ENCODE measurements around the gene RNPEPL1.

The RNPEPL1 gene

GRCh38 chr2:240593703-240594451, 25.6 kb downstream of the RNPEPL1 start:
- no peak for DNase-seq

DNA sequence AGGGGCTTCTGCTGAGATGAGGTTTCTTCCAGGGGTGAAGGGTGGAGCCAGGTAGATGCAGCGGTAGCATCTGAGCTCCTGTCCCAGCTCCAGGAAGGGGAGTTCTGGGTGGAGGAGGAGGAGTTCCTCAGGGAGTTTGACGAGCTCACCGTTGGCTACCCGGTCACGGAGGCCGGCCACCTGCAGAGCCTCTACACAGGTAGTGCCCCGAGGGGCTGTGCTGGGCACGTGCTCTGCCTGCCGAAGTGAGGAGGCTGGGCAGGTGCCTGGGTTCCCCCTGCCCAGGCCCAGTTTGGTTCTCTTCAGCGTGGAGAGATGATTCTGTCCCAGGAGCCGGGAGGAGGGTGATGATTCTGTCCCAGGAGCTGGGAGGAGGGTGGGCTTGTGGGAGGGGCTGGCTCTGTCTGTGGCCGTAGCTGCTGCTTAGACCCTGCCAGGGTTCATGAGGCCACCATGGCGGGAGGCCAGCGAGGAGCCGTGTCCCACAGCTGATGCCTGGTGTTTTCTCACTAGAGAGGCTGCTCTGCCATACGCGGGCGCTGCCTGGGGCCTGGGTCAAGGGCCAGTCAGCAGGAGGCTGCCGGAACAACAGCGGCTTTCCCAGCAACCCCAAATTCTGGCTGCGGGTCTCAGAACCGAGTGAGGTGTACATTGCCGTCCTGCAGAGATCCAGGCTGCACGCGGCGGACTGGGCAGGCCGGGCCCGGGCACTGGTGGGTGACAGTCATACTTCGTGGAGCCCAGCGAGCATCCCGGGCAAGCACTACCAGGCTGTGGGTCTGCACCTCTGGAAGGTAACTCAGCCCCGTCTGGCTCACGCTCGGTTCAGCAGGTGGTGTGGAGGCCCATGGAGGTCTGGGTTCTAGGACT, 26.5 kb downstream of the RNPEPL1 start:
- no peak for DNase-seq

DNA sequence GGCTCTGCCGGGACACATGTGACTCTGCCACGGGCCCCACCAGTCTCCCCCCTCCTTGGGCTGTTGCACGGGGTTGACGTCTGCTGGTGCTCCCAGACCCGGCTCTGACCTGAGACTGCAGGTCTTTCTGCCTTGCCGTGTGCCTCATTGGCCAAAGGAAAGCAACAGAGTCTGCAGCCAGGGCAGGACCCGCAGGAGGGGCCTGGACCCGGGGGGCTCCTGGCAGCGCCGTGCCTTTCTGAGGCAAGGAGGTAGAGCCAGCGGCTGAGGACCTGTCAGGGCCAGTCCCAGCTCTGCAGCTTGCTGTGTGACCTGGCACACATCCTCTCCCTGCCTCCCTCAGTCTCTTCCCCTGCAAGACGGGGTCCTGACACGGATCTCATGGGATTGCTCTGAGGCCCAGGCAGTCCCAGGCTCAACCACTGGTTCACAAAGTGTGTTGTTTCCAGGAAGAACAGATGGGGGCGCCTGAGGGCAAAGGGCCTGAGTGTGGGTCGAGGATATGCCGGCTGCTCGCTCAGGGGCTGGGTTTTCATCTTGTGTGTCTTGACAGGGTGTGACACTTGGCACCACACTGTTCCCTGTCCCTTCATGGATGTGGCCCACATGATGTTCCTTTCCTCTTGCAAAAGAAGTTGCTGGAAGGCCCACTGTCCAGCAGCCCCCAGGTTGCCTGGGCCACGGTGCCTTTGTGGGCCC, 27.2 kb downstream of the RNPEPL1 start:
- DNase-seq: no peak

DNA sequence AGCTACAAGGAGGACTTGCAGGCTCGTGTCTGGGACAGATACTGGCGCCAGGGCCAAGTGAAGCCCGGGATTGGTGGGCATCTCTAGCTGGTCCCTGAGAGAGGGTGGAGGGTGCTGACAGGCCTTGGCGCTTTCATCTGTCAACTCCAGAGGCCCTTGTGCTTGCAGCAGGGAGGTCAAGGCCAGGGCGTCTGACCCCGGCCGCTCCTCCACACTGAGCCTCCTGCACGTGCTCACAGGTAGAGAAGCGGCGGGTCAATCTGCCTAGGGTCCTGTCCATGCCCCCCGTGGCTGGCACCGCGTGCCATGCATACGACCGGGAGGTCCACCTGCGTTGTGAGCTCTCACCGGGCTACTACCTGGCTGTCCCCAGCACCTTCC, 27.8 kb downstream of the RNPEPL1 start:
- DNase-seq: no peak

GRCh38 chr2:240596491-240596931, 28.2 kb downstream of the RNPEPL1 start:
- no peak for DNase-seq

GRCh38 chr2:240597054-240597418, 28.8 kb downstream of the RNPEPL1 start:
- no peak for DNase-seq

DNA sequence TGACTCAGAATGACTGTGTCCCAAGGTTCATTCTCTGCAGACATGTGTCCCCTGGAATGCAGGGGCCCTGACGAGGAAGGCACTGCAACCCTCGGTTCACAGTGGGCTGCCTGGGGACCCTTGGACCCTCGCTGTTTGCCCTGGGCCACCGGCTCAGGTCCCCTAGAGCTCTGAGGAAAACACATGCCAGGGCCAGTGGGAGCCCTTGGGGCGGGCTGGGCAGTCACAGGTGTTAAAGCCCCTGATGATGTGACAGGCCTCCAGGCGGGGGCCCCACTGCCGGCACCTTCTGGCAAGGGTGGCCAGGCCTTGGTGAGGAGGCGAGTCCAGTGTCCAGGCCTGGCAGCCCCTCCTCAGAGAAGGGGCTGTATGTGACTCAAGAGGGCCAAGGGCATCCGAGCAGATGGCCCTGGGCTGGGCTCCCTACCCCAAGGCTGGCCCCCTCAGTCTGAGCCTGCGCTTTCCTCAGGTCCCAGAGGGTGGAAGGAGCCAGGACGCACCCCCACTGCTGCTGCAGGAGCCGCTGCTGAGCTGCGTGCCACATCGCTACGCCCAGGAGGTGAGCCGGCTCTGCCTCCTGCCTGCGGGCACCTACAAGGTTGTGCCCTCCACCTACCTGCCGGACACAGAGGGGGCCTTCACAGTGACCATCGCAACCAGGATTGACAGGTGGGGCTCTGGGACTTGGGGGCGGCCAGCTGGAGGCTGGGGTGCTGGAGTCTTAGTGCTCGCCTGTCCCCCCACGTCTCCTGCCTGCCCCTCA, 29.3 kb downstream of the RNPEPL1 start:
- DNase-seq: no peak

- no peak for DNase-seq
Measured at GRCh38 chr2:240598311-240598911, 30.1 kb downstream of the RNPEPL1 start.

DNA sequence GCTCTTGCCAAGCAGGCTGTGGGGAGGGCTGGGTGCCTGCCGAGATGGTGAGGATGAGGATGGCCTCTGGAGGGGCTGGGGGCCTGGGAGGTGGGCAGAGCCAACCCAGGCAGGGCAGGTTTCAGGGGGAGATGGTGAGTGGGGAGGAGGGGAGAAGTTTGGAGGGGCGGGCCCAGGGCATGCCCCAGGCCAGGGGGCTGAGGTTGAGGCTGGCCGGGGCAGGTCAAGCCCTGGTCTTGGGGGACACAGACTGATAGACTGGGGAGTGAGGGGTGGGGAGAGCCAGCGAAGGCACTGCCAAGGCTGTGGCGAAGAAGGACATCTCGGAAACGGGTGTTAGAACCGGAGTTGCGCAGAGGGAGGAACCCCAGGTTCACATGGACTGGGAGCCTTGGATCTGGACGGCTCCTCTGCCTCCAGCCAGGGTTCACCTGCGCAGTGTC, 30.9 kb downstream of the RNPEPL1 start:
- no peak for DNase-seq

- no peak for DNase-seq
Measured at GRCh38 chr2:240600451-240600961, 32.2 kb downstream of the RNPEPL1 start.

DNA sequence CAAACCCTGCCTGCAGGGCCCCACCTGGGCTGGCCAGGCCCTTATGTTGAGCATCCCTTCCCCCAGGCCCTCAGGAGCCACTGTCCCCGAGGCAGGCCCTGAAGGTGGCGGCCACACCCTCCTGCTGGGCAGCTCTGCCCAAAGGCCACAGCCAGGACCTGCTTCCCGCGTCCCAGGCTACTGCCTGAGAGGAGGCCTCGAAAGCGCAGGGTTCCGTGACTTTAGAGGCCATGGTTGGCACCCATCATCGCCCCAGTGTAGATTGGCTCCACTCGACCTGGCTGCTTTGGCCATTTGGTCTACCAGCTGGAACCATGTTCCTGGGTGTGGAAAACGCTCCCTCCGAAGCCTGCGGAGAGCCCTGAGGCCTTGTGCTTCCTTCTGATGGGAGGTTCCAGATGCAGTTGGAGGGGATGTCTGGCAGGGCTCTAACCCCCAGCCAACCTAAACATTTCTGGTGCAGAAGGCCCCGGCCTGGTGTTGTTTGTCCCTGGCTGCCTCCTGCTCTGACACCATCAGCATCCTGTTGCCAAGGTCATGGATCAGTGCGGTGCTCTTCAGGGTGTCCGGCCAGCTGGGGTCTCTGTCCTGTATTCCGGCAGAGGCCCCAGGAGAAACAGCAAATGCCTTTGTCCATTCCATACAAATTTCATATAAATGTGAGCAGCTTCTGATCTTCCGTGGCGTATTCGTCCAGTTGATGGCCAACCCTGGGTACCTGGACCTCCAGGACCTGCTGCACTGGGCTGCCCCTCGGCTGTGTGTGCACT, 33.0 kb downstream of the RNPEPL1 start:
- no peak for DNase-seq

DNA sequence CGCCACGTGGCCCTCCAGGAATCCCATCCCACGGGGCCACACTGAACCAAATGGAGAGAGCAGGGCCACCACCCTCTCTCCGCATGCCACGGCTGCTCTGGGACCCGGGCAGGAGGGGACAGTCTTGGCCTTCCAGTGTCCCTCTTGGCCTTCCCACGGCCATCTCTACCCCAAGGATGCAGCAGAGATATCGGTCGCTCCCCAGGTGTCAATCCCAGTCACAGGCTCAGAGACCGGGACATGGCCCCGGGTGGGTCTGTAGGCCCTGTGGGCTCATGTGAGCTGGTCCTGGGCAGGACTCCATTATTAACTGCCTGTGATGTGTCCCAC, 33.5 kb downstream of the RNPEPL1 start:
- no peak for DNase-seq

DNA sequence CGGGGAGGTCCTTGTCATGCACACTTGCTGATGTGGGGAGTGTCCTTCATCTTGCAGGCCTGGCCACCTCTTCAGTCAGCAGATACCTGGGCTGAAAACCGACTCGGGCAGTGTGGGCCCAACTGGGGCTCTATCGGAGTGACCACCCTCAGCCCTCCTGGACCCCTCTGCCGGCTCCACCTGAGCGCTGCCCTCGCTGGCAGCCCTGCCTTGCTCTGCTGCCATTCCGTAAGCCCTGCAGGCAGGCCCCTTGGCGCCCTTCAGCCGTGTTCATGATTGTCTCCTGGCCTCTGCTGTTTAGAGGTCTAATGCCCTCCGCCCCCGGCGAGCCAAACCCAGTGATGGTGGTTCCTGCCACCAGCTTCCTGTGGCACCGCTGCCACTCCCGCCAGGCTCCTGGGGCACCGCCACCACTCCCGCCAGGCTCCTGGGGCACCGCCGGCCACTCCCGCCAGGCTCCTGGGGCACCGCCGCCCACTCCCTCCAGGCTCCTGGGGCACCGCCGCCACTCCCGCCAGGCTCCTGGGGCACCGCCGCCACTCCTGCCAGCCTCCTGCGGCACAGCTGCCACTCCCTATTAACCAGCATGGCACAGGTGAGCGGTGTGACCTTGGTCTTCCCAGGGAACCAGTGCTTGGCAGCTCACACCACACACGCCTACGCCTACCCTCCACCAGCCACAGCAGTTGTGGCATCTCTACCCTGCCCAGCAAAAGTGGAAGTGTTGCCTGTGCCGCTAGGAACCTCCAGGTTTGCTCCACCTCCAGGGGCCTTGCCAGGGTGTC, 34.2 kb downstream of the RNPEPL1 start:
- DNase-seq: no peak

GRCh38 chr2:240603081-240603835, 35.0 kb downstream of the RNPEPL1 start:
- DNase-seq: no peak

GRCh38 chr2:240603846-240604245, 35.6 kb downstream of the RNPEPL1 start:
- DNase-seq: no peak

- no peak for DNase-seq
Measured at GRCh38 chr2:240604291-240604938, 36.1 kb downstream of the RNPEPL1 start.

GRCh38 chr2:240604939-240605716, 36.8 kb downstream of the RNPEPL1 start:
- no peak for DNase-seq

All from activated naive CD4-positive, alpha-beta T cell (primary cell).